HG02642 (cell line): ENCODE data around the gene TMEM184A.

ENCODE experiments used
- ATAC-seq: cut with Tn5 transposase; IDR thresholded peaks from one replicate; pipeline ENCODE4 v1.9.1; 2021; ENCODE audit warnings: mild to moderate bottlenecking; ENCODE audit not compliant: unreplicated experiment, poor library complexity

Gene TMEM184A

GRCh38 chr7:1555813-1556543, at the start of gene TMEM184A:
TSS of gene TMEM184A (minus strand) at chr7:1556205. CDS start at chr7:1555484, 721 bp downstream.
- ATAC-seq, result no peak

- no peak for ATAC-seq
Measured at GRCh38 chr7:1604383-1604782, 48.4 kb upstream of the TMEM184A start.

DNA sequence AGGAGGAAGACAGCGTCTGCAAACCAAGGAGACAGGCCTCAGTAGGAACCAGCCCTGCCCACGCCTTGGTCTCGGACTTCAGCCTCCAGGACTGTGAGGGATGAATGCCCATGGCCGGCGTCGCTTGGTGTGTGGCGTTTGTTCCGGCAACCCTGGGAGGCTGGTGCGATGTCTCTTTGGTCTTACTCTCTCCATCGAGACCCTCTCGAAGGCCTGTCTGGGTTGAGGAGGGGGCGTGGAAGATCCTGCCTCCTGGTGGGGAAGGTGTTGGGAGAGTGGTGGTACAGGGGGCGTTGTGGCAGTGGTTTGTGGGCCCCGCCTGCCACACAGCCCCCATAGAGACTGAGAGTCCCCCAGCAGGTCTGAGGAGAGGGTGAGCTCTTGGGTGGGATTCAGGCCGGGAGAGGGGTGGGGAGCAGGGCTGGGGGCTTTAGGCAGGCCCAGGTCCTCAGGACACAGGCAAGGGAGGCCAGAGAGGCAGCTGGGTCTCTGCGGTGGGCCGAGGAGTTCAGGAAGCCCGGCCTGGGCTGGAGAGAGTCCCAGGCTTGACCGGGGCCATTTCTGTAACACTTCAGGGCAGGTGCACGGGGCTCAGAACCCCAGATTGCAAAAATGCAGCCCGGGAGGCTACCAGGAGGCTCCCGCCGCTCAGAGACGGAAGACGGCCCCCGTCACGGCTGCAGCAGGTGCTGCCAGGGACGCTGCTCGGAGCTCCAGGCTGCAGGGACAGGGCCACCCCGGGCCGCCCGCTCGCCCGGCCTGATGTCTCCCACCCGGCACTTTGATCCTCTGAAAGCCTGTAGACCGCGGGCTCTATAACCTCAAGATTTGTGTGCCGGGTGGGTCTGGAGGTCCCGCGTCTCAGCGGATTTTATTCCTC, 47.6 kb upstream of the TMEM184A start:
- no peak for ATAC-seq

DNA sequence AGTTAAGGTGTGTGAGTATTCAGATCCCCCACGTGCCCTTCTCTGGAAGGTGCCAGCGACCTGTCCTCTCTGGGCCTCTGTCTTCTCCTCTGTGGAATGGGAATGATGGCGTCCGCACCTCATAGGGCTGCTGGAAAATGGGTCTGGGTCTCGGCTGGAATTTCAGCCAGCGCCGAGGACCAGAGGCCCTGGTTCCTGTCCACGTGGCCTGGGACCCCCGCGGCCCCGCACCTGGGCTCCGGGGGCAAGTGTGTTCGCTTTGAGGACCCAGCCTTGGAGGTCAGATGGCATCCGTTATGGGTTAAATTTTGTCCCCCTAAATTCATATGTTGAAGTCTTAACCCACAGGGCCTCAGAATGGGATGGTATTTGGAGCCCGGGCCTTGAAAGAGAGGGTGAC, 46.4 kb upstream of the TMEM184A start:
- ATAC-seq, result no peak

DNA sequence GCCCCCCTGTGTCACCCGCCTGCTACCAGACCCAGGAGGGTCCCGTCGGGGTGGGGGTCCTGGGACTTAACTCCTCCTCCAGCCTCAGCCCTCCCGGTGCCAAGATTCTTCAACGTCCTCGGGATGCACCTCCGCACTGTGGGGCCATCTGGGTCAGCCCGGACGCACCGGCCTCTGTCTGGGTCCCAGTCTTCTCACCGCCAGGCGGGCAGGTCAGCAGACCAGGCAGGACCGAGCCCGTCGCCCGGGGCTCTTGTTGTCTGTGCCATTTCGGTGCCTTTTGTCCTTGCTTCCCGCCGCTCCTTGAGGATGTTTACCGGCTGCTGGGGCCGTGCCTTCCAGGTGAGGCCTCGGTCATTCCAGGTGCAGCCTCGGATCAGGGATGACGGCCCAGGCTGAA, 46.0 kb upstream of the TMEM184A start:
- ATAC-seq, result no peak

DNA sequence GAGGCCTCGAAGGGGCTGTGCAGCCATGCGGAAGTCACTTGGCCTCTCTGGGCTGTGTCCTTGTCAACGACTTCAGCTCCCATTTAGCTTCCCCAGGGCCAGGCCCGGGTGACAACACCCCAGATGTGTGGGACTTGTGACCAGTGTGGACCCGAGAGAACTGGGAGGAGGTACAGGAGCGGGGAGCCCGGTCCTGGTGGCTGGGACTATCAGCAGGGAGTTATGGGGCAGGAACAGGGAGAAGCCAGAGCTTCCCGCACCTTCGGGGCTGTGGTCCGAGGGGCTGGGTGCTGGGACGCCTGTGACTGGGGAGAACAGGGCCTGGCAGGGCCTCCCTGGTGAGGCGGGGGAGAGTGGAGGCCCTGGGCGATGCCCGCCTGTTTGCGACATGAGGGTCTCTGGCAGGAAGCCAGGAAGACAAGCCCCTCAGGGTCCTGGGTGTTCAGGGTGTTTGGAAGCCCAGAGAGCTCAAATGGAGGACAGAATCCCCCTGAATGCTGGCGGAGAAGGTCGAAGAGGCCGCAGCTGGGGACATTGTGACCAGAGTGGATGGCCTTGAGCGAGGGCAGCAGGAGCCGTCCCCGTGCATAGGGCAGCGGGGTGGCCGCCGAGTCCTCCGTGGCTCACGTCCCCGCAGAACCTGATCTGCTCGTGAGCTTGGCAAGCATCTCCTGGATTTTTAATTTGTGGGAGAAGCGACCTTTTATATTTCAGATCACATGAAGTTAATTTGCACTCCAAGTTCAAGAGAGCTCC, 43.8 kb upstream of the TMEM184A start:
- ATAC-seq, result no peak

DNA sequence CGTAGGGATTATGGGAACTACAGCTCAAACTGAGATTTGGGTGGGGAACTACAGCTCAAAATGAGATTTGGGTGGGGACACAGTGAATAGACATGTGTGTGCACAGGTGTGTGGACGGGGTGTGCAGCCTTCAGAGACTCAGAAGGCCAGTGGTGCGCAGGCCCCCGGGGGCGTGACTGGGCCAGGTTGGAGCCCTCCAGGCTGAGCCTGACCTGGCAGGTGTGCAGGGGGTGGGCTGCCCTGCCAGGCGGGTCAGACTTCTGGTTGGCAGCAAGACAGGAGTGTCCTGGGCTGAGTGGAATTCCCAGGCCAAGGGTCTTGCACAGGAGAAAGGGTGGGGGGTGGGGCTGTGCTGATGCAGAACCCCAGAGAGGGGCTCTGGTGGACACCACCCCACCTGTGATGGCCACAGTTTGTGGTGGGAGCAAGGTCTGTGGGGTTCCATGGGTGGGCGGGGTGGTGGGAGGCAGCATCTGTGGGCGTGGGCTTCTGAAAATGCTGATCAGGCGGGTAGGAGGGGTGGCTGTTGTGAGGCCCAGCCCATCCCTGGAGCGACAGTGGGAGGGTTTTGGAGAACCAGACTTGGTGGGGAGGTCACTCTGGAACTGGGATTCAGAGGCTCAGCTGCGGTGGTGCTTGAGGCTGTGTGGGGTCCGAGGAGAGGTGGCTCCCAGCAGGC, 43.1 kb upstream of the TMEM184A start:
- ATAC-seq, result no peak

DNA sequence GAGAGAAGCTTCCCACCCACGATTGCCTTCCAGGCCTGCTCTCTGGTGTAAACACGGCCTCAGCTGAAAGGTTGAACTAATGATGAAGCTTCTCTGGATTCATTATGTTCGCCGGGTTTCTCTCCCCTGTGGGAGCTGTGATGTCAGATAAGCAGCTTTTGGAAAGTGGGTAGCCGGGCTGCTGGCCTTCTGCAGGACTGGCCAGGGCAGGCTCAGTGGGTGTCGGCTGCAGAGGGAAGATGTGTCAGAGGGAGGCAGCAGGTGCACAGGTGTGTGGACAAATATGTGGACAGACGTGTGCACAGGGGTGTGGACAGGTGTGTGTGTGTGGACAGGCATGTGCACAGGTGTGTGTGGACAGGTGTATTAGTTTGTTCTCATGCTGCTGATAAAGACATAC, 42.3 kb upstream of the TMEM184A start:
- ATAC-seq, result no peak

DNA sequence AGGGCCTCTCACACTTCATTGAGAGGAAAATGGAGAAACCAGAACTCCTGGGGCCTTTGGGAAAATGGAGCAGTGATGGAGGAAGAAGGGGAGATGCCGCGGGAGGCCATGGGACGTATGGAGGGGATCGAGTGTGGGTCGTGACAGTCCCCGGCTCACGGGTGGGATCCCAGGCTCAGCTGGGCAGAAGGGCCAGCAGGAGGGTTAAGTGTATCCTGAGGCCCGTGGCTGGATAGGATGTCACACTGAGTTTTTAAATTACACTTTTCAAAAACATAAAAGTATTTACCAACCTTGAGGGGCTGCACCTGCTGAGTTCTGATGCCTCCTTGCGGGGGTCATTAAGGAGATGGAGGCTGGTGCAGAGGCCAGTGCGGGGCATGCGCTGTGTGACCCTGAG, 41.8 kb upstream of the TMEM184A start:
- no peak for ATAC-seq

- no peak for ATAC-seq
Measured at GRCh38 chr7:1597066-1597760, 41.2 kb upstream of the TMEM184A start.

DNA sequence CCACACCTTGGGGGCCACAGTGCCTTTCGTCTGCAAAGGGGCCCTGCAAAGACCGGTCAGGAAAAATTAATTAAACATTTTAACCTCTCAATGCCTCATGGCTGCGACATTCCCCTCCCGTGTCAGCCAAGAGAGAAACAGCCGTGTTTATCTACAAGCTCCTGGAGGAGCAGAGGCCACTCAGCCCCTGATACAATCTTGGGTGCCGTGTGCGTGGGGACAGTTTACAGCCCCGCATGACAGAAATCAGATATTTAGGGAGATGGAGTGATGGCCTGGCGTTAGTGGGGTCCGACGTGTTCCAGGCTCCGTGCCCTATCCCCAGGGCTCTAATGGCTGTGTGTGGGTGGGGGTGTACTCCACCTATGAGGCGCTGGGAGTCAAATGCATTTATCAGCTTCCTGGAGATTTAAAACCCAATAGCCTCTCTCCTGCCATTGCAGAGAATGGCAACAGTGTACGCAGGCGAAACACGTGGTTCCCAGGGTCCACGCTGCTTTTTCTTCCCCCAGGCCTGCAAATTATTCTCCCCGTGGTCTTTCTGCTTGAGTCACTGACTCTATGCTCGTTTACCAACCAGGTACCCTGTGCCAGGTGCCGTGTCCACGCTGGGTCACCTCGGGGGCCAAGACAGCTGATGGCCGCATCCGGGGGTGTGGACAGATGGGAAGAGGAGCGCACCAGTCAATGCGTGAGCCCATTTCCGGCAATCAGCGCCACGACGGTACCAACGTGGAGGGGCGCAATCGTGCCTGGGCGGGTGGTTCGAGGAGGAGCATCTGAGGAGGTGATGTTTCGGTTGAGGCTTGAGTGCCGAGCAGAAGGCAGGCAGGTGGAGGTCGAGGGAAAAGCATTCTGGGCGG, 40.4 kb upstream of the TMEM184A start:
- no peak for ATAC-seq

GRCh38 chr7:1595636-1596035, 39.6 kb upstream of the TMEM184A start:
- no peak for ATAC-seq

DNA sequence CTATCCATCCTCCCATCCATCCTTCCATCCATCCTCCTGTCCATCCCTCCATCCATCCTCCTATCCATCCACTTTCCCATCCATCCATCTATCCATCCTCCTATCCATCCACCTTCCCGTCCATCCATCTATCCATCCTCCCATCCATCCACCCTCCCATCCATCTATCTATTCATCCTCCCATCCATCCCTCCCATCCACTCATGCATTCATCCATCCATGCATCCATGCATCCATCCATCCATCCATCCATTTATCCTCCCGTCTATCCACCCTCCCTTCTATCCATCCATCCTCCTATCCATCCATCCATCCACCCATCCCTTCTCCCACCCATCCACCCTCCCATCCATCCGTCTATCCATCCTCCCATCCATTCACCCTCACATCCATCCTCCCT, 39.0 kb upstream of the TMEM184A start:
- ATAC-seq, result no peak

DNA sequence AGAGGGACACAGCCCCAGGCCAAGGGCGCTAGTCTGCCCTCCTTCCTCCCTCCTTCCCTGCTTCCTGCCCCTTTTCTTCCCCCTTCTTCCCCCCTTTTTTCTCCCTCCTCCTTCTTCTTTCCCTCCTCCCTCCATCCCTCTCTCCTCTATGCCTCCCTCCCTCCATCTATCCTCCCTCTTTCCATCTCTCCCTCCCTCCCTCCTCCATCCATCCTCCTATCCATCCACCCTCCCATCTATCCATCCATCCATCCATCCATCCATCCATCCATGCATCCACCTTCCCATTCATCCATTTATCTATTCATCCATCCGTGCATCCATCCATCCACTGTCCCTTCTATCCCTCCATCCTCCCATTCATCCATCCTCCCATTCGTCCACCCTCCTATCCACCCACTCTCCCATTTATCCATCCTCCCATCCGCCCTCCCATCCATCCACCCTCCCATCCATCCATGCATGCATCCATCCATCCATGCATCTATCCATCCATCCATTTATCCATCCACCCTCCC, 38.0 kb upstream of the TMEM184A start:
- no peak for ATAC-seq

- ATAC-seq, result no peak
Measured at GRCh38 chr7:1593091-1593866, 37.3 kb upstream of the TMEM184A start.

DNA sequence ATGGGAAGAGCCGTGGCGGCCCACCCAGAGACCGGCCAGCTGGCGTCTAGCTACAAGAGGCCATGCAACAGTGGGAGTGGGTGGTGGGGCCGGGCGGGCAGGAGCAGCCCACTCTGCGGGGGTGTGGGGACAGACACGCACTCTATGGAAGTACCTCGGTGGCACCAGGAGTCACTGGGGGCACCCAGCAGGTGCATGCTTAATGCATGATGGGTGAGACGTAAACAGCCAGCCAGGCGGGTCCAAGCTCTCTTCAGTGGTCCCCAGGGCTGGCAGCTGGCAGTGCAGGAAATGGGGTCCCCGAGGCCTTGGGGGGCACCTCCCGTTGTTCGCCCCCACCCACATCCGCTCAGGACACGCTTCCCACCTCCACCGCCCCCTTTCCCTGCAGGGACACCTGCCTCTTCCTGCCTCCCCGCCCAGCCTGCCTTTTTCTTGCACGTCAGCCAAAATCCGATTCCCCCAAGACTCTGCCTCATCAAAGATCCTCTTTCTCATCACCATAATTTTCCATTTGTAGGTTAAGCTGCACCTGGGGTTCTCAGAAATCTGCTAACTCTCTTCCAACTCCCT, 36.4 kb upstream of the TMEM184A start:
- ATAC-seq, result no peak

- ATAC-seq, result no peak
Measured at GRCh38 chr7:1591876-1592275, 35.9 kb upstream of the TMEM184A start.

- no peak for ATAC-seq
Measured at GRCh38 chr7:1591396-1591795, 35.4 kb upstream of the TMEM184A start.
